HepG2 (cell line): ENCODE data around the gene SFT2D2.

Experiments
- ATAD3A ChIP-seq: sonication (generic); formaldehyde crosslinking; IDR thresholded peaks from 2 replicates; pipeline ENCODE4 v1.4.0; 2020; ENCODE audit warnings: missing genetic modification reagents
- ATF3 ChIP-seq: sonication (generic); formaldehyde crosslinking; IDR thresholded peaks from 2 replicates; pipeline ENCODE4 v1.4.0; 2020; ENCODE audit warnings: missing genetic modification reagents
- ATF7 ChIP-seq, 2 experiments: fragments of 450-650 bp in 1 of 2; sonication (generic) in 1 of 2; formaldehyde crosslinking in 1 of 2; IDR thresholded peaks; 2 replicates each; pipeline versions ENCODE4 v1.4.0 to v1.6.1; 2016 to 2020; ENCODE audit warnings: antibody characterized with exemption in 1 of 2, mild to moderate bottlenecking in 1 of 2, missing genetic modification reagents in 1 of 2
- GTF2F1 ChIP-seq: fragments of 150-350 bp; IDR thresholded peaks from 2 replicates; pipeline ENCODE4 v1.6.1; 2014; ENCODE audit warnings: low read length
- JUND ChIP-seq: sonication (generic); formaldehyde crosslinking; IDR thresholded peaks from 2 replicates; pipeline ENCODE4 v1.8.0; 2022; ENCODE audit warnings: mild to moderate bottlenecking, missing genetic modification reagents
- MBNL3 ChIP-seq: fragments of 250-450 bp; sonication (Bioruptor Pico); conservative IDR thresholded peaks from 2 replicates; pipeline ENCODE4 v1.8.0; 2022; ENCODE audit warnings: mild to moderate bottlenecking, inconsistent platforms
- SKI ChIP-seq: fragments of 450-650 bp; IDR thresholded peaks from one replicate; pipeline ENCODE4 v1.6.1; 2018; ENCODE audit warnings: mild to moderate bottlenecking; ENCODE audit not compliant: partially characterized antibody
- SRF ChIP-seq: IDR thresholded peaks from 2 replicates; pipeline ENCODE4 v1.6.1; 2011; ENCODE audit warnings: mild to moderate bottlenecking, low read depth, low read length, moderate library complexity
- ZBTB7A ChIP-seq: sonication (generic); formaldehyde crosslinking; IDR thresholded peaks from 2 replicates; pipeline ENCODE4 v1.8.0; 2022; ENCODE audit warnings: mild to moderate bottlenecking, missing genetic modification reagents
- ZNF138 ChIP-seq: sonication (generic); formaldehyde crosslinking; IDR thresholded peaks from 2 replicates; pipeline ENCODE4 v1.5.0; 2020; ENCODE audit warnings: mild to moderate bottlenecking, low read depth, missing genetic modification reagents
- ZNF501 ChIP-seq: sonication (generic); formaldehyde crosslinking; IDR thresholded peaks from 2 replicates; pipeline ENCODE4 v1.5.1; 2020; ENCODE audit warnings: mild to moderate bottlenecking, moderate library complexity, missing genetic modification reagents
- ZNF781 ChIP-seq: sonication (generic); formaldehyde crosslinking; IDR thresholded peaks from 2 replicates; pipeline ENCODE4 v1.5.1; 2020; ENCODE audit warnings: borderline replicate concordance, mild to moderate bottlenecking, missing genetic modification reagents; ENCODE audit errors: not compliant biosample characterization
- TF ChIP-seq, protein P1 (sequence below): sonication (generic); formaldehyde crosslinking; IDR thresholded peaks from 2 replicates; pipeline ENCODE4 v1.5.1; 2020; ENCODE audit warnings: missing genetic modification reagents, mild to moderate bottlenecking, borderline replicate concordance
- TF ChIP-seq, protein P2 (sequence below): sonication (generic); formaldehyde crosslinking; IDR thresholded peaks from 2 replicates; pipeline ENCODE4 v1.5.0; 2020; ENCODE audit warnings: mild to moderate bottlenecking, missing genetic modification reagents, moderate library complexity

DNA sequence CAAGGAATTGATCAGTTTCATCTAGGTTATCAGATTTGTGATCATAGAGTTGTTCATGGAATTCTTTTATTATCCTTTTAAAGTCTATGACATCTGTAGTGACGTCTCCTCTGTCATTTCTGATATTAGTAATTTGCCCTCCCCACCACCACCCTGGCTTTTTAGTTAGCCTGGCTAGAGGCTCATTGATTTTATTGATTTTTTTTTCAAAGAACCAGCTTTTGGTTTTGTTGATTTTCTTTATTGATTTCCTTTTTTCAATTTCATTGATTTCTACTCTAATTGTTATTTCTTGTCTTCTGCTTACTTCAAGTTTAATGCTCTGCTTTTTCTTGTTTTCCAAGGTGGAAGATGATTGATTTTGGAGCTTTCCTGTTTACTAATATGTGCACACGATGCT lies 31.6 kb downstream of the SFT2D2 start:
- TF ChIP-seq JUND (CRISPR knock-in tag) (no peak), ZNF501 (no peak), ATF7 (IDR thresholded peaks at IDR 0.05) (no peak), ATF7 (CRISPR knock-in tag; IDR thresholded peaks at IDR 0.05) (no peak), ZNF781 (CRISPR knock-in tag) (no peak), SKI (no peak), ZNF138 (CRISPR knock-in tag) (no peak), GTF2F1 (no peak), SRF (no peak), MBNL3 (CRISPR knock-in tag) (no peak), ZBTB7A (CRISPR knock-in tag) (no peak), ATF3 (CRISPR knock-in tag) (no peak), ATAD3A (CRISPR knock-in tag) (no peak)
- TF ChIP-seq, protein P1, sequence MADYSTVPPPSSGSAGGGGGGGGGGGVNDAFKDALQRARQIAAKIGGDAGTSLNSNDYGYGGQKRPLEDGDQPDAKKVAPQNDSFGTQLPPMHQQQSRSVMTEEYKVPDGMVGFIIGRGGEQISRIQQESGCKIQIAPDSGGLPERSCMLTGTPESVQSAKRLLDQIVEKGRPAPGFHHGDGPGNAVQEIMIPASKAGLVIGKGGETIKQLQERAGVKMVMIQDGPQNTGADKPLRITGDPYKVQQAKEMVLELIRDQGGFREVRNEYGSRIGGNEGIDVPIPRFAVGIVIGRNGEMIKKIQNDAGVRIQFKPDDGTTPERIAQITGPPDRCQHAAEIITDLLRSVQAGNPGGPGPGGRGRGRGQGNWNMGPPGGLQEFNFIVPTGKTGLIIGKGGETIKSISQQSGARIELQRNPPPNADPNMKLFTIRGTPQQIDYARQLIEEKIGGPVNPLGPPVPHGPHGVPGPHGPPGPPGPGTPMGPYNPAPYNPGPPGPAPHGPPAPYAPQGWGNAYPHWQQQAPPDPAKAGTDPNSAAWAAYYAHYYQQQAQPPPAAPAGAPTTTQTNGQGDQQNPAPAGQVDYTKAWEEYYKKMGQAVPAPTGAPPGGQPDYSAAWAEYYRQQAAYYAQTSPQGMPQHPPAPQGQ (CRISPR knock-in tag): no peak
- TF ChIP-seq, protein P2, sequence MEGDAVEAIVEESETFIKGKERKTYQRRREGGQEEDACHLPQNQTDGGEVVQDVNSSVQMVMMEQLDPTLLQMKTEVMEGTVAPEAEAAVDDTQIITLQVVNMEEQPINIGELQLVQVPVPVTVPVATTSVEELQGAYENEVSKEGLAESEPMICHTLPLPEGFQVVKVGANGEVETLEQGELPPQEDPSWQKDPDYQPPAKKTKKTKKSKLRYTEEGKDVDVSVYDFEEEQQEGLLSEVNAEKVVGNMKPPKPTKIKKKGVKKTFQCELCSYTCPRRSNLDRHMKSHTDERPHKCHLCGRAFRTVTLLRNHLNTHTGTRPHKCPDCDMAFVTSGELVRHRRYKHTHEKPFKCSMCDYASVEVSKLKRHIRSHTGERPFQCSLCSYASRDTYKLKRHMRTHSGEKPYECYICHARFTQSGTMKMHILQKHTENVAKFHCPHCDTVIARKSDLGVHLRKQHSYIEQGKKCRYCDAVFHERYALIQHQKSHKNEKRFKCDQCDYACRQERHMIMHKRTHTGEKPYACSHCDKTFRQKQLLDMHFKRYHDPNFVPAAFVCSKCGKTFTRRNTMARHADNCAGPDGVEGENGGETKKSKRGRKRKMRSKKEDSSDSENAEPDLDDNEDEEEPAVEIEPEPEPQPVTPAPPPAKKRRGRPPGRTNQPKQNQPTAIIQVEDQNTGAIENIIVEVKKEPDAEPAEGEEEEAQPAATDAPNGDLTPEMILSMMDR (CRISPR knock-in tag): no peak
